ENCODE results near the gene AQP12A. TPM values are rescaled to one million over a fixed set of nuclear protein-coding genes. Genes with fewer than 3 reads are reported as not detected.

AQP12A gene
- total RNA-seq, 1 donor from 2014 or later, result not detected

DNA sequence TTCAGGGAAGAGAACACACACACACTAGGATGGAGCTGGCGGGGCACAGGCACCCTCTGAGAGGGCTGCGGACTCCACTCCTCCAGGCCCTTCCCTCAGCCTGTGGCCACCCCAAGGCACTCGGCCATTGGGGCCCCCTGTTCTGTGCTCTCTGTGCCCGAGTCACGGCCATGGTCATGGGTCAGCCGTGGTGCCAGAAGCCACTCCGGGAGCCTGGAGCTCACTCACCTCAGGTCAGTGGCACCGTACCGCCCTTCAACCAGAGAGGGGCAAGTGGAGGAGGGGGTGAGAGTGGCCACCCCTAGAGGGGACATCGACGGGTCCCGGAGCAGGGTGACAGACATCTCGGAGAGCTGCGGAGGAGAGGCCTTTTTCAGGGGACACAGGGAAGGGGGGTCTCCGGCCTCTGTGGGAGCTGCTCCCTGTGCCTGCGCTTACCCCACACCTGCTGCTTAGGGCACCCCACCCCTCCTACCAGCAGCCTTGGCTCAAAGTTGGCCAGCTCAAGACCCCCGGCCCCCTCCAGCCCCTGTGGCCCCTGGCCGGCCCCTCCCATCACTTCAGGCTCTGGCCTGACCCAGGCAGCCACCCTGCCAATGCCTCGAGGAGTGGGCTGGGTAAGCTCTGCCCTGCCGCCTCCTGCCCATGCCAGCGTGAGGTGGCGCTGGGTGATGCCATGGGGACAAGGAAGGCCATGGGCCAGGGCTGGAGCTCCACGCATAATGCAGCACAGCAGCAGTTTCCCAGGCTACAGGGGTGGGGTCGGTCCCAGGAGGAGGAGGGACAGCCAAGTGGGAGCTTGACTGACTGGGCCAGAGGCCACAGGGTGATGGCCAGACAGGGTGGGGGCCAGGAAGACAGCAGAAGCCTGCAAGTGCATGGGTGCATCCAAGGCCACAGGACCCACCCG, 29.3 kb downstream of the AQP12A start:
- intact Hi-C loops (cut with micrococcal nuclease), result no loop called here

DNA sequence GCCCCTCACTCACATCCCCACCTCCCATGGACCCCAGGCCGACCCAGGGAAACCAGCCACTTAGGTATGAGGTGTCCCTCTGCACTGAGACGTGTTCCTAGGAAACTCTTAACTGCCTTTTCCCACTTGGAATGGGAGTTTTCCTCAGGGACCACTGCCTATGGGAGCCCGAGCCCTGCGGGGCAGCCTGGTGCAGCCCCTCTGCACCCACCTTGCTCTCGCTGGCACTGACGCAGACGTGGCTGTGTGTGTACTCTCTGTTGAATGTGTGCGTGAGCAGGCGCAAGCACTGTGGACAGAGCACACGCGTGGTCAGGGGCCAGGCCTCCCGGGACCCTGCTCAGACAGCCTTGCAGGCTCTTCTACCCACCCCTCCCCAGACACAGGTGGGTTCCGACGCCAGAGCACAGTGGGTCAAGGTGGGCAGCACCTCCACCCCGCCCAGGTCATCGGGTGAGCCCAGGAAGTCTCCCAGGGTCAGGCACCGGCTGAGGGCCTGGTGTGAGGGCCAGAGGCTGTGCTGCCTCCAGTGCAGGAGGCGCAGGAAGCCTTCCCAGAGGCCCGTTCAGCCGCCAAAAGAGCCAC, 30.0 kb downstream of the AQP12A start:
- intact Hi-C loops (cut with micrococcal nuclease), result no loop called here

DNA sequence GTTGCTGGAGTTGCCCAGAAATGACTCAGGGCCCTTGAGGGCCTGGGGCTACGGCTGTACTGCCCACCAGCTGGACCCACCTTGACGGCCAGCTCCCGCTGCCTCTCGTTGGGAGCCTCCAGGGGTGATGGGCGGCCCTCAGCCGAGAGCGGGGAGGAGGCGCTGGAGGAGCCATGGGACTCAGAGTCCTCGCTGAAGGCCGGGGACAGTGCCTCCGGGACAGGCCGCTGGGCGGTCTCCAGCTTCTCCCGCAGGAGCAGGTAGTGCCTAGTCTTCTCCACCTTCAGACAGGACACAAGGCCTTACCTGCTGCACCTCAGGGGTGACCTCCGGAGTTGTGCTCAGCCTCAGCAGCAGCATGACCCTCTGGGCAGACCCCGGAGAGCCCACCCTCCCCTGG, 30.7 kb downstream of the AQP12A start:
- intact Hi-C loops (cut with micrococcal nuclease), result no loop called here

DNA sequence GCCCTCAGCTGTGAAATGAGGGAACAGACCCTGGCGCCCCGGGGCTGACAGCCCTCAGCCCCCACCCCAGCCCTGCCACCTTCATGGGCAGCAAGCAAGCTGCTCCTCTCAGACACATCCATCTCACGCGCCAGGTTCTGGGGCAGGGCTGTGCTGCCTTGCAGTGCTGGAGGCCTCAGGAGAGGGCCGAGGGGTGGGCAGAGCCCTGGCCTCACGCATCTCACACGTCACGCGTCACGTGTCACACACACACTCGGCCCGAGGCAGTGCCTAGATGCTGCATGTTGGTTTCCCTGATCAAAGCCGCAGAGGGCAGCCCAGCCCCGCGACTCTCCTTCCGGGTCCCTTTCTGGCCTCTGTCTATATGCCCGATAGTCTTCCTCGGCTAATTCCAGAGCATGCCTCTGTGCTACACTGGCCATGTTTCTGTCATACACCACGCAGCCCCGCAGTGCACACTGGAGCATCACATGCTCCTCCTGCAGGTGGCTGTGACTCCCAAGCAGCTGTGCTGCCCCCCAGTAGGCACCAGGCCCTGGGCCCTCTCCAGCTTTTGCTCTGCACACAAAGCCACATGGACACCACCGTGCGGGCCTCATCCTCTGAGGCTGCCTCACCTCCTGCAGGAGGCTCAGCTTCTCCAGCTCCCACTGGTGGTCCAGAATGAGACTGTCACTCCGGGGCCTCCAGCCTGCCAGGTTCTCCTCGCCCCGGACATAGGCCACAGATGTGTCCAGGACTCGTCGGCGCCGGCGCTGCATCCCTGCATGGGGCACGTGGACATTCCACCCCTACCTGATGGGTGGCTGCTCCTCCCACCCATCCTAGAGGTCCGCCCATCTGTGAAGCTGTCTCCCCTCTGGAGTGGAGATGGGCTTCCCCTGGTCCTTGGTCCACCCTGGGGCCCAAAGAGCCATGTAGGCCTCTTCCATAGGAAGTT, 31.4 kb downstream of the AQP12A start:
- intact Hi-C loops (cut with micrococcal nuclease), result no loop called here

DNA sequence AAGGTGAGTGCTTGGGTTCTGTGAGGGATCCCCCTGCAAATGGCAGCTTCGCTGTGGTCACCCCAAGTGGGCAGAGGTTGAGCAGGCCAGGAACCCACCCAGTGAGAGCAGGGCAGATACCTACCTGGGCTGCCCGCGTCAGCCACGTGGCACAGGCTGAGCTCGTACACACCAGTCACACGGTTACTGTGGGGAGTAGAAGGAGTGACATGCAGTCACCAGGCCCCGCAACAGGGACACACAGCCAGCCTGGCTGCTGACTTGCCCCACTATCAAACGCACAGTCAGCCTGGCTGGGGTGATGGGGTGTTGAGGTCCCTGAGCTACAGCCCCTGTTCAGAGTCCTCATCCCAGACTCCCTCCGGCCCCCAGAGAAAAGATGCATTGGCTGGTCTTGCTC, 32.2 kb downstream of the AQP12A start:
- intact Hi-C loops (cut with micrococcal nuclease), result no loop called here

DNA sequence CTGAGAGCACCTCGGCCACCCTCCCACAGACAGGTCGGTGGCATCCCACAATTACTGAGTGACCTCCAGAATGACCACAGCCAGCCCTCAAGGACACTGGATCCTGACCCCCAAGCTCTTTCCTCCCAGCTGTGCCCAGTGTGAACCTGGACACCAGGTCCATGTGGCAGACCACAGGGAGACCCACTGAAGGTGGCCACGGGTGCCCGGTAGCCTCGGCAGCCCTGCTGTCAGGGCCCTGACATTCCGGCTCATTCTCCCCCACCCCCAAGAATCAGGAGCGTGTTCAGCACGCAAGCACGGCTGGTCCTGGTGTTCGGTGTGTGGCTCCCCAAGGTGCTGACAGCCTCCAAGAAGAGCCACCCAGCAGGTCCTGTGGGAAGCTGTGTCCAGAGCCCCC, 32.8 kb downstream of the AQP12A start:
- intact Hi-C loops (cut with micrococcal nuclease), result no loop called here

DNA sequence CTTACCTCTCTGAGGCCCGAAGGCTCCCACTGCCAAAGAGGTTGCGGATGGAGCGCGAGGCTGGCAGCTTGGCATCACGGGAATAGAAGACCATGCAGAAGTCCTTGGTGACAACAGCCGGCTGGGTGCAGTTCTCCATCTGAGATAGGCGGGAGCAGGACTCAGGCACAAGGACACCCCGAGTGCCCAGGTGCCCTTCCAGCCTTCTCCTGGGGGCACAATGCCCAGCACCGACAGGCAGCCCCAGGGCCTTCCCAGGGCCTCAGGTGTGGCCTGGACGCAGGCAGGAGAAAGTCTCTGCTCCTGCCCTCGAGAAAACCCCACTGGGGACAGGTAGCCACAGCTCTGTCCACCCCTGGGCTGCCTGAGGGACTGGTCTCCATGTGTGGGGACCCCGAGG, 33.6 kb downstream of the AQP12A start:
- intact Hi-C loops (cut with micrococcal nuclease), result no loop called here

DNA sequence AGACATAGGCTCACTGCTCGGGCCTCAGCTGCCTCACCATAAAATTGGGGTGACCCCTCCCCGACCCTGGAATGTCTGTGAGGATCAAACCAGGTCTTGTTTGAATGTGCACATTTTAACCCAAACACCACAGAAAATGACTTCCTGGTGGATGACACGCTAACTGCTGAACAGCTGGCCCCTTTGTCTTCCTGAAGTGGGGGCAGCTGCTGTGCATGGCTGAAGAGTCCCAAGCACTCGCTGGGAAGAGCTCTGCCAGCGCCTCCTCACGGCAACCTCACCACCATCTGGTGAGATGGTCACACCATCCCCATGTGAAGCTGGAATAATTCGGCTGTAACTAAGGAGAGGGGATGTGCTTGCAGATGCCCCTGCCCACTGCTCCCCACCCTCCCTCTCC, 34.0 kb downstream of the AQP12A start:
- intact Hi-C loops (cut with micrococcal nuclease), result no loop called here

DNA sequence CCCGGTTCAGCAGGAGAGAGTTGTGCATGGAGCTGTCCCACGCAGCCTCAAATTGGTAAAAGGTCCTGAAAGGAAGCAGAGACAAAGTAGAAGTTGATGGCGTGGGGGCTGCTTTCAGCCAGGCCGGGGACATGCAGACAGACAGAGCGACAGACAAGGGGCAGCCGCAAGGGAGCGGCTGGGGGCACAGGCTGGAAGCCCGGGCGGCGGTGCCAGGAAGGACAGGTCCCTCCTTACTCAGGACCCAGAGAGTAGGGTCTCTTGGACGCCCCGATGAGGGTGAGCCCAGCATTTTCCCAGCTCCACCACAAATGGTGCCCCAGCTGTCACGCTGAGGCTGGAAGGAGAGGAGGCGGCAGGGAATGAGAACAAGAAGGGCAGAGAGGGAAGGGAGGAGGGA, 35.2 kb downstream of the AQP12A start:
- intact Hi-C loops (cut with micrococcal nuclease), result no loop called here

DNA sequence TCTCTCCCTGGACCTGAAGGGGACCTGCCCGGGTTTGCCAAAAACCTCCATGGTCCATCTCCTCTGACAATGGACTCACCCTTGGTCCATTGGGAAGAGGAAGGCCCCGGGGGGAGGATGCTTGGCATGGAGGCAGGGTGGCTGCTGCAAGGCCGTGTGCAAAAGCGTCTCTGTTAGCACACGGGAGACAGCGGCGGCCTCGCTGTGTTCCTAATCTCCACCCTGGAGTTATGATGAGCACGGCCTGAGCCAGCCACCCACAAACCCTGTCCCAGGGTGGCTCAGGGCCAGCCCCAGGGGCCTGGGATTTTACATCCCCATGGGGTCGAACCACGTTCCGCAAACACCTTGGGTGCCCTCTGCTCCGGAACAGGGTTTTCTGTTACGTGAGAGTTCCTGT, 35.8 kb downstream of the AQP12A start:
- intact Hi-C loops (cut with micrococcal nuclease), result no loop called here

DNA sequence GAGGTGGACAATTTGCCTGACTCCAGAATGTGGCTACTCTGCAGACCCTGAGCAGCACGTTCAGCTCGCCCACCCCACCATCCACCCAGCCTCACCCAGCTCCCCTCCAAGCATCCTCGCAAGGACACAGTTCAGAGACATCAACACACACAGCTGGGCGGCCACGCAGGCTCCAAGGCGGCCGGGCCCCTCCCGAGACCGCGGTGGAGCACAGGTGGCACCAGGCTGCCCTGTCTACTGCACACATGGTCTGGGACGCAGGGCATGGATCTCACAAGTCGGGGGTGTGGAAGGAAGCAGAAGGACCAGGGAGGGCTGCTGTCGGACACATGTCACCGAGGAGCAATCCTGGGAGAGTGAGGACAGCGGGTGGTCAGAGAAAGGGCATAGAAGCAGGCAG, 36.2 kb downstream of the AQP12A start:
- intact Hi-C loops (cut with micrococcal nuclease), result no loop called here

DNA sequence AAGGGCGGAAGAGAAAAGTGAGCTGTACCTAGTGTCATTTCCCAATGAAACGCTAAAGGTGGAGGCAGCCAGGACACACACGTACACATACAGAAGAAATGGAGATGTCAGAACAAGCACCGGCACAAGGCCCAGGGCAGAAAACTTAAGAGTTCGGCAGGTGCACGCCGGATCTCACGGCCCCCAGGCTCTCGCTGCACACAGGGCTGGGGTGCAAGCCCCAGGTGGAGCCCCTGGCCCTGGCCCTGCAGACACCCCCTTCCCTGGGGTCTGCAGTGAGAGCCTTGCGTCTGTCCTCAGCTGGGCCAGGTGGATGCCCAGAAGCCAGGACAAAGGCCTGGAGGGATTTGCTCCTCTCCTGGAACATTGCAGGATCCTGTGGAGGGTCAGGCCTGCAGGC, 36.7 kb downstream of the AQP12A start:
- intact Hi-C loops (cut with micrococcal nuclease), result no loop called here

DNA sequence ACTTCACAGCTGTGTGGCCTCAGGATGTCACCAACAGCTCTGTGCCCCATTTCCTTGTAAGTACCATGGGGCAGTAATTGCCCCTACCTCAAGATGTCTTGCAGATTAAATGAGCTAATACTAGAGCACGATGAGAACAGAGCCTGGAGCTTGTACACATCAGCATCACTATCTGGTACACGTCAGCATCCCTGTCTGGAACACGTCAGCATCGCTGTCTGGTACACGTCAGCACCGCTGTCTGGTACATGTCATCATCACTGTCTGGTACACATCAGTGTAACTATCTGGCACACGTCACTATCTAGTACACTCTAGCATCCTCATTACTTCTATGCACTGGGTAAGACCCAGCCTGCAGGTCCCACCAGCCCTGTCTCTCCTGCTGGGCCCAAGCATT, 37.2 kb downstream of the AQP12A start:
- intact Hi-C loops (cut with micrococcal nuclease), result no loop called here

DNA sequence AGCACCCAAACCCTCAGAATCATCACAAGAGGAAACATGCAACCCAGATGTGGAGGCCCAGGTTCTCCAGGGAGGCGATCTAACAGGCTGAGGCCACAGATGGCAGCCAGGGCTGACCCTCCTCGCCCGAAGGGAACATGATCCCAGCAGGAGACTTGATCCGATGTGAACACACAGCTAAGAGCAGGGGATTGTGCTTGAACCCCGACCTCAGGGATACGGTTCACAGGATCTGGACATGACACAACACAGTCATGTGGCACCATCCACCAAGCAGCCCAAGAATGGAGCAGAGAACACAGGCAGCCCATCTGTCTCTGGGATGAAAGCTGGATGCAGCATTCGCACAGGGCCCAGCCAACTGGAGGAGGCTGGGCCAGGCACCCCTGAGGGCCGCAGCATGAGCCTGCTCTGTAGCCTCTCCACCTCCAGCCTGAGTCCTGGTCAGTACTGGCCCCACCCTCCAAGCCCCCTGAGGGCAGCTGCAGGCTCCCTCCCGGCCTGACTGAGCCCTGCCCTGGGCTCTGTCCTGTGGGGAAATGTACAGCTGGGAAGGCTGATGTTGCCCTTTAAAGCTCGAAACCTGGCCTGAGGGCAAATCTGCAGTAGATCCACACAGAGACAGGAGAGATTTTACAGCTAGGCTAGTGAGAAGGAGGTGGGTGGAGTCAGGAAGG, 39.0 kb downstream of the AQP12A start:
- intact Hi-C loops (cut with micrococcal nuclease), result no loop called here

DNA sequence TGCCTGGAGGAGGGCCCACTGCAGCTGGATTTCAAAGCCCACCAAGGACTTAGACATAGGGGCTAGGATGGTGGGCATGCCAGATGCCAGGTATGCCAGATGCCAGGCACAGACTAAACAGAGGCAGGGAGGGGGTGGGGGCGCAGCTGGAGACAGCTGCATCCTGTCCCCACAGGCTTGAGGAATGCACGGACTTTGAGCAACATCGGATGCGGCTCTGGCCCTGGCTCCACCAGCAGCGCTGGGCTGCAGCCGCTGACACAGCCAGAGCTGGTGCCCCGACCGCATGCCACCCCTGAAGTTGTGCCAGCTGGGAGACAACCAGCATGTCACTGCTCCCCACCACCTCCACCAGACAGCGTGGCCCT, 39.5 kb downstream of the AQP12A start:
- intact Hi-C loops (cut with micrococcal nuclease), result no loop called here

DNA sequence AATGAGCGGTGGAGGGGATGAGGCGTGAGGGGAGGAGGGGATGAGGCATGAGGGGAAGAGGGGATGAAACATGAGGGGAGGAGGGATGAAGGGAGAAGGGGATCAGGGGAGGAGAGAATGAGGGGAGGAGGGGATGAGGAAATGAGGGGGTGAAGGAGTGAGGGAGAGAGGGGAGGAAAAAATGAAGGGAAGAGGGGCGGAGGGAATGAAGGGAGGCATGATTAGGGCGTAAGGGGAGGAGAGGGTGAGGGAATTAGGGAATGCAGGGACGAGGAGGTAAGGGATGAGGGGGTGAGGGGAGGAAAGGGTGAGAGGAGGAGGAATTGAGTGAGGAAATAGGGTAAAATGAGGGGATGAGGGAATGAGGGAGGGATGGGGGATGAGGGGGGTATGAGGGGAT, 40.5 kb downstream of the AQP12A start:
- intact Hi-C loops (cut with micrococcal nuclease), result no loop called here

DNA sequence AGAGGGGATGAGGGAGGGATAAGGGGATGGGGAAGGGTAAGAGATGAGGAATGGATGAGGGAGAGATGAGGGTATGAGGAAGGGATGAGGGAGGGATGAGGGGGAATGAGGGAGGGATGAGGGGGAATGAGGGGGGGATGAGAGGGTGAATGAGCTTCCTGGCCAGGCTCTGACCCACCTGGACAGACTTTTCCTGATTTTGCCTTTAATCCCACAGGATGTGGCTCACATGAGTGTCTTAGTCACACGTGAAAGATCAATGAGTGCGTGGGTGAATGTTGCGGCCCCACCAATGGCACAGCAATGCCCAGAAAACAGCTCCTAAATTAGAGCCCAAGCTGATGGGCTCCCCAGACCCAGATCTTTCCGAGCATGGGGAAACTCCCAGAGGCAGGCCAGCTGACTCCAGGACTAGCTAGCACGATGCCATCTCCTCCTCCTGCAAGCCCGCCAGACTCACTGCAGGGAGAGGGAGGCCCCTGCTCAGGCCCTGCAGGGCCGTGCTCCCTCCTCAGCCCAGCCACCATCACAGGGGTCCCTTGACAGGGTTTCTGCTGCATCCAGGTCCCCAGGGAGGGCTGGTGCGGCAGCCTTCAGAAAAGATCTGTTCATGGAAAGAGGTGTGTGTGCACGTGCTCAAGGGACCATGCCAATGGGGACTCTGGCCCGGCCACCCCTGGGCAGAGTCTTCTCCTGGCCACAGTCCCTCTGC, 41.4 kb downstream of the AQP12A start:
- intact Hi-C loops (cut with micrococcal nuclease), result no loop called here

DNA sequence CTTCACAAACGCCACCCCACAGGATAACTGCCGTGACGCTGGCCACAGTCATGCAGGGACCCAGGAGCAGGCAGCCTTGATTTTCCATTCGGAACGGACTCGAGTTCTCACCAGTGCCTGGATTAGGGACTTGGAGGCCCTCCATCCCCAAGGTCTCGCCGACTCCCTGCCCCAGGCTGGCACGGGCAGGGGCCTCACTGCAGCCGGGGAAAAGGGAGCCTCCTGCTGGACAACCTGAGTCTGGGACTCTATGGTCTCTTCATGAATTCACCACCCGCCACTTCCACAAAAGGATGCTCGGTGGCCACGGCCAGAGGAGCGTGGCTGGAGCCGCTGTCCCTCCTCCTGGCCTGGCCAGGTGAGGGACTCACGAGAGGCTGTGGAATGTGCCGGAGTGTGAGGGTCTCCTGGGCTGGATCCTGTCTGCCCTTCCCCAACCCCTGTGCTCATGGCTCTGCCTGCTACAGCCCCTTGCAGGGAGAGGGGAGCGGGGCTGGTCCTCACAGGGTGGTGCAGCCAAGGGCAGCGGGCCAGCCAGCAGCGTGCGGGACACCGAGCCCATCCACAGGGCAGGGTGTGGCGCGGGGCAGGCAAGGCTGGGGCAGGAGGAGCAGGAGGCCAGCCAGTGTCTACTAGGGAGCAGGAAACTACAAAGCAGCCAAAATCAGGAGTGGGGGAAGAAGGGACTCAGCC, 42.3 kb downstream of the AQP12A start:
- intact Hi-C loops (cut with micrococcal nuclease), result no loop called here

DNA sequence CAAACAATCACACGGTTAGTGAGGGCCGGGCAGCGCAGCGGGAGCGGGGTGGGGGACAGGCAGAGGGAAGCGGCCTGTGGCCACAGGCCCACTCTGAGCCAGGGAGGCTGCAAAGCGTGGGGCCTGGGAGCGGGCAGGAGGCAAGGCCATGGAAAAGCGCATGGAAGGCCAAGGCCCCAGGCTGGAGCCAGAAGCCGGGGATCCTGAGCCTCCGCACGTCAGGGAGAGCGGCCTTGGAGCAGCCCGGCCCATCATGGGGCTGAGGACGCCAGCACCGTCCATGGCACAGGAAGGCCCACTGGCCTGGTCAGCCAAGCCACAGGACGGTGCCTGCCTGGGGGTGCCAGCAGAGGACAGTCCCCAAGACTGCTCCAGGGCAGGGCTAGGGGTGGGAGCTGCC, 43.1 kb downstream of the AQP12A start:
- intact Hi-C loops (cut with micrococcal nuclease), result no loop called here

DNA sequence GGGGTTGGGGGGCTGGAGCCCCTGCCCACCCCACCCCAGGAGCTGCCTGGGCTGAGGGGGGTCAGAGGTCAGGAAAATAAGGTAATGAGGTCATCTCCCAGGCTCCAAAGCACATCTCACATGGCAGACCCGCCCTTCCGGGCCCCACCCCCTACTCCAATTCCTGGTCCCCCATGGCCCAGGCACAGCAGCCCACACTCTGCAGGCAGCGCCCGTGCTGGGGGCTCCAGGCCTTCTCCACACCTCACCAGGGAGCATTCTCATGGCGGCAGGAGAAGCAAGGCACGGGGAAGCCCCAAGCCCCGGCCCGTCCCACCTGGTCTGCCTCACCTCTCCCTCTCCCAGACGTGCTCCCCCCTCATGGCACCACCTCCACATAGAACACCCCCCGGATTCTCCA, 43.8 kb downstream of the AQP12A start:
- intact Hi-C loops (cut with micrococcal nuclease), result no loop called here

All from T-helper 2 cell treated with Interferon-gamma antibody and Interleukin-4, amounts not matched to agents 100 ng/mL and 5 ng/mL, for 36 hours (primary cell).